OCI-LY1 (cell line): ENCODE data around the gene RASSF9.

Experiments used
- H2AFZ ChIP-seq: fragments of 200-600 bp; sonication (generic), shearing (Covaris generic); 2 replicates; pipeline ENCODE4 v1.6.0; 2014; ENCODE audit warnings: antibody characterized with exemption, mild to moderate bottlenecking, low read length
- H3F3A ChIP-seq: fragments of 200-600 bp; sonication (generic), shearing (Covaris generic); 2 replicates; pipeline ENCODE4 v1.6.0; 2014; ENCODE audit warnings: mild to moderate bottlenecking, antibody characterized with exemption, low read length, moderate library complexity; ENCODE audit not compliant: insufficient read depth
- H3K27ac ChIP-seq: fragments of 200-600 bp; sonication (generic); 2 replicates; pipeline ENCODE4 v1.5.1; 2014; ENCODE audit warnings: low read length, mixed run types, mild to moderate bottlenecking, low read depth; ENCODE audit not compliant: poor library complexity, severe bottlenecking
- H3K27me3 ChIP-seq: fragments of 200-600 bp; sonication (generic); 2 replicates; pipeline ENCODE4 v1.6.0; 2014; ENCODE audit warnings: antibody characterized with exemption, mild to moderate bottlenecking, low read length, moderate library complexity; ENCODE audit not compliant: insufficient read depth
- H3K36me3 ChIP-seq: fragments of 200-600 bp; sonication (generic); 2 replicates; pipeline ENCODE4 v1.6.1; 2014; ENCODE audit warnings: mild to moderate bottlenecking, antibody characterized with exemption, low read length, moderate library complexity, mixed read lengths; ENCODE audit not compliant: insufficient read depth
- H3K4me1 ChIP-seq: fragments of 200-600 bp; sonication (generic); 2 replicates; pipeline ENCODE4 v1.5.1; 2014; ENCODE audit warnings: mild to moderate bottlenecking, low read length, moderate library complexity; ENCODE audit not compliant: insufficient read depth, severe bottlenecking
- H3K4me2 ChIP-seq: fragments of 200-600 bp; sonication (generic), shearing (Covaris generic); 2 replicates; pipeline ENCODE4 v1.6.1; 2014; ENCODE audit warnings: low read length
- H3K4me3 ChIP-seq: fragments of 200-600 bp; sonication (generic); 2 replicates; pipeline ENCODE4 v1.5.1; 2014; ENCODE audit warnings: low read length, low read depth, mild to moderate bottlenecking, mixed read lengths; ENCODE audit not compliant: poor library complexity, severe bottlenecking
- H3K79me2 ChIP-seq: fragments of 200-600 bp; shearing (Covaris generic); 2 replicates; pipeline ENCODE4 v1.6.1; 2016; ENCODE audit warnings: mixed run types, low read length, mixed read lengths; ENCODE audit not compliant: insufficient read depth
- H3K9ac ChIP-seq: fragments of 200-600 bp; sonication (generic), shearing (Covaris generic); 2 replicates; pipeline ENCODE4 v1.6.1; 2014; ENCODE audit warnings: mild to moderate bottlenecking, low read length, mixed read lengths
- H3K9me2 ChIP-seq: fragments of 200-600 bp; sonication (generic), shearing (Covaris generic); 2 replicates; pipeline ENCODE4 v1.6.1; 2014; ENCODE audit warnings: low read depth, mild to moderate bottlenecking, low read length, mixed read lengths
- H3K9me3 ChIP-seq: fragments of 200-600 bp; shearing (Covaris generic); 2 replicates; pipeline ENCODE4 v1.6.1; 2014; ENCODE audit warnings: low read length, mixed read lengths
- H4K20me1 ChIP-seq: fragments of 200-600 bp; sonication (generic), shearing (Covaris generic); 2 replicates; pipeline ENCODE4 v1.6.0; 2016; ENCODE audit warnings: mild to moderate bottlenecking, low read length; ENCODE audit not compliant: insufficient read depth
- EZH2 ChIP-seq: fragments of 200-600 bp; sonication (generic), shearing (Covaris generic); IDR thresholded peaks from 2 replicates; pipeline ENCODE4 v1.8.0; 2017; ENCODE audit warnings: borderline replicate concordance, mixed run types, mild to moderate bottlenecking, antibody characterized with exemption, low read length, moderate library complexity, mixed read lengths
- TF ChIP-seq, protein P1 (sequence below): fragments of 200-600 bp; sonication (generic), shearing (Covaris generic); IDR thresholded peaks from 2 replicates; pipeline ENCODE4 v1.5.1; 2017; ENCODE audit warnings: mild to moderate bottlenecking, antibody characterized with exemption, low read length, moderate library complexity, mixed read lengths

The RASSF9 gene

DNA sequence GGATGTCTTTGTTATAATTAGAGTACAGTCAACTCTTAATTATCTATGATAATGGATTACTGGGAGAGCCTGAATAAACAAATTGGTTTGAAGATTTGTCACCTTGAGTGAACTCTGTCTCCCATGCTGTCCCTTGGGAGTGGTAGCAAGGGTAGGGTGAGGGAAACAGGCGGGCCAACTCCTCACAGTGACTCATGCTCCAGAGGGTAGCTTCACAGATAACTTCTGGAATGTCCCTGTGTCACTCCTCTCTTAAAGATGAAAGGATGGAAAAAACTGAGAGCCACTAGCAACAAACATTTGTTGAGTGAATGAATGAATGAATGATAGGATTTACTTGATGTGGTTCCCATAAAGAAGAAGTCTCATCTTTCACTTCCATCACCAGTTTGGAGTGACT lies 53.5 kb downstream of the RASSF9 start:
- no peaks in the 10 kb centered on the region for H3K9me2 ChIP-seq
- no peaks in the 10 kb centered on the region for H3K4me1 ChIP-seq
- H3K9ac ChIP-seq: no peak overlapping the region
- TF ChIP-seq, protein P1, sequence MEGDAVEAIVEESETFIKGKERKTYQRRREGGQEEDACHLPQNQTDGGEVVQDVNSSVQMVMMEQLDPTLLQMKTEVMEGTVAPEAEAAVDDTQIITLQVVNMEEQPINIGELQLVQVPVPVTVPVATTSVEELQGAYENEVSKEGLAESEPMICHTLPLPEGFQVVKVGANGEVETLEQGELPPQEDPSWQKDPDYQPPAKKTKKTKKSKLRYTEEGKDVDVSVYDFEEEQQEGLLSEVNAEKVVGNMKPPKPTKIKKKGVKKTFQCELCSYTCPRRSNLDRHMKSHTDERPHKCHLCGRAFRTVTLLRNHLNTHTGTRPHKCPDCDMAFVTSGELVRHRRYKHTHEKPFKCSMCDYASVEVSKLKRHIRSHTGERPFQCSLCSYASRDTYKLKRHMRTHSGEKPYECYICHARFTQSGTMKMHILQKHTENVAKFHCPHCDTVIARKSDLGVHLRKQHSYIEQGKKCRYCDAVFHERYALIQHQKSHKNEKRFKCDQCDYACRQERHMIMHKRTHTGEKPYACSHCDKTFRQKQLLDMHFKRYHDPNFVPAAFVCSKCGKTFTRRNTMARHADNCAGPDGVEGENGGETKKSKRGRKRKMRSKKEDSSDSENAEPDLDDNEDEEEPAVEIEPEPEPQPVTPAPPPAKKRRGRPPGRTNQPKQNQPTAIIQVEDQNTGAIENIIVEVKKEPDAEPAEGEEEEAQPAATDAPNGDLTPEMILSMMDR: no peak
- TF ChIP-seq EZH2: no peak
- H3K36me3 ChIP-seq: no peaks in the 10 kb centered on the region
- no peaks in the 10 kb centered on the region for H3F3A ChIP-seq
- no peaks in the 10 kb centered on the region for H3K27me3 ChIP-seq
- no peaks in the 10 kb centered on the region for H4K20me1 ChIP-seq
- no peak overlapping the region for H3K4me2 ChIP-seq
- no peak overlapping the region for H2AFZ ChIP-seq
- no peak overlapping the region for H3K4me3 ChIP-seq
- no peaks in the 10 kb centered on the region for H3K9me3 ChIP-seq
- H3K79me2 ChIP-seq: no peaks in the 10 kb centered on the region
- H3K27ac ChIP-seq: no peak overlapping the region

- Histone ChIP-seq H4K20me1 (no peaks in the 10 kb centered on the region), H3K4me1 (no peaks in the 10 kb centered on the region), H3K4me2 (no peak overlapping the region), H3K9ac (no peak overlapping the region), H3F3A (no peaks in the 10 kb centered on the region), H2AFZ (no peak overlapping the region), H3K27me3 (no peaks in the 10 kb centered on the region), H3K9me2 (no peaks in the 10 kb centered on the region), H3K27ac (no peak overlapping the region), H3K9me3 (no peaks in the 10 kb centered on the region), H3K36me3 (no peaks in the 10 kb centered on the region), H3K79me2 (no peaks in the 10 kb centered on the region), H3K4me3 (no peak overlapping the region)
- TF ChIP-seq EZH2: no peak
These were observed 54.4 kb downstream of the RASSF9 start for GRCh38 chr12:85781766-85782165.

DNA sequence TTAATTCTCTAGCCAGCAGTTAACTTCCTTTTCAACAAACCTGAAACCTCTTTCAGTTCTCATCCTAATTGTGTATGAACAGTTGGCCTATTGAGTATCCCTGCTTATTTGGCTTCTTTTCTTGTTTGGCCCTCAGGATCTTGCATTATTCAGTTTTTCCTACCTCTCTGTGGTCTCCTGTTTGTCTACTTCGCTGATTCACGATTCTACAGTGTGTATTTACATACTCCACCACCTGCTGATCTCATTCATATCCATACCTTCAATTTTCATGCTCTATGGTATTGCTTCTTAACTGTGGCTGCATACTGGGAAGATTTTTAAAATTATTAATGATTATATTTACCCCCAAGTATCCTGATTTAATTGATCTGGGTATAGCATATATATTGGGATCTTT lies 56.4 kb downstream of the RASSF9 start:
- no peaks in the 10 kb centered on the region for H3K36me3 ChIP-seq
- no peak overlapping the region for H2AFZ ChIP-seq
- no peak overlapping the region for H3K9ac ChIP-seq
- H3K9me2 ChIP-seq: no peaks in the 10 kb centered on the region
- no peaks in the 10 kb centered on the region for H3F3A ChIP-seq
- no peaks in the 10 kb centered on the region for H3K4me1 ChIP-seq
- no peak overlapping the region for H3K4me3 ChIP-seq
- H4K20me1 ChIP-seq: no peaks in the 10 kb centered on the region
- no peaks in the 10 kb centered on the region for H3K27me3 ChIP-seq
- H3K79me2 ChIP-seq: no peaks in the 10 kb centered on the region
- H3K4me2 ChIP-seq: no peak overlapping the region
- TF ChIP-seq EZH2: no peak
- TF ChIP-seq, protein P1: no peak
- no peak overlapping the region for H3K27ac ChIP-seq
- no peaks in the 10 kb centered on the region for H3K9me3 ChIP-seq

- Histone ChIP-seq H2AFZ (no peak overlapping the region), H3K9ac (no peak overlapping the region), H3K27me3 (no peaks in the 10 kb centered on the region), H3K27ac (no peak overlapping the region), H3K9me2 (no peaks in the 10 kb centered on the region), H4K20me1 (no peaks in the 10 kb centered on the region), H3F3A (no peaks in the 10 kb centered on the region), H3K4me1 (no peaks in the 10 kb centered on the region), H3K9me3 (no peaks in the 10 kb centered on the region), H3K79me2 (no peaks in the 10 kb centered on the region), H3K4me3 (no peak overlapping the region), H3K4me2 (no peak overlapping the region), H3K36me3 (no peaks in the 10 kb centered on the region)
- TF ChIP-seq, protein P1: no peak
- no peak for TF ChIP-seq EZH2
These were observed 61.1 kb downstream of the RASSF9 start for GRCh38 chr12:85775091-85775490.
